GM21576 (cell line): ENCODE data around the gene CFAP100.
A peak's percentile ranks its signal among the peaks of the same experiment; 100 is the strongest.

ENCODE experiments used
- ATAC-seq: cut with Tn5 transposase; IDR thresholded peaks from one replicate; pipeline ENCODE4 v1.9.1; 2021; ENCODE audit warnings: mild to moderate bottlenecking, moderate library complexity; ENCODE audit not compliant: unreplicated experiment

Gene CFAP100

DNA sequence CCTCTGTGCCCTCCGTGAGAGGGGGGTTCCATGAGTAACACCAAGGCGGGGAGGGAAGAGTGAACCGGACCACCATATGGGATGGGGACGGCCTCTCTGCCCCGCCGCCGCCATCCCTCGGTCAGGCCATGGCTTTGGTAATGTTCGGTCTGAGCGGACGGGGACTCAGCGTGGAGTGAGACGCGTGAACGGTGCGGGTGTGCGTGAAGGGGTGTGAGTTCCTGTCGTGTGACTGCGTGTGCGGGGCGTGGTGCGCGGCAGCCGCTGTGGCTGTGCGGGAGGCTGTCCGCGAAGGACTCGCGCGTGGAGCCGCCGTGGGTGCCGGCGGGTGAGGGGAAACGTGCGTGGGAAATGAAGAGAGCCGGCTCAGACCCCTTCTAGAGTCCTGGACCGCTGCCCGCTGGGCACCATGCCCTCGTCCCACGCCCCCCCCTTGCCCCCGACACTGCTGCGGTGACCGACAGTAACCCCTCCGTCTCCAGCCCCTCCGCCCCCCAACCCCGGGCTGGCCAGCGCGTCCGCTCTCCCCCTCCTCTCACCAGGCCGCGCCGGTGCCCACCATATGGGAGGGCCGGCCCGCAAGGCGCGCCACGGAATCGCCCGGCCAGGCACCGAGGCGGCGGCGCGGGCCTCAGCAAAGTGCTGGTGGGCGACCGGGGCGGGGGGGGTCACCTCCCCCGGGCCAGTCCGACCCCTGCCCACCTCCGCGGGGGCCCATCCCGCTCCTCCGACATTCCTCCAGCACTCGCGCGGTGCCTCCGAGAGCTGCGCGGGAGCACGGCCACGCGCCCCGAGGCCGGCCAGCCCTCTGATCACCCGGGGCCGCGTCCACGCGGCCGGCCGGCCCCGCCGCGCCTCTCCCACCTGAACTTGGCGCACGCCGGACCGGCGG lies 38.1 kb upstream of the CFAP100 start:
- no peak for ATAC-seq

DNA sequence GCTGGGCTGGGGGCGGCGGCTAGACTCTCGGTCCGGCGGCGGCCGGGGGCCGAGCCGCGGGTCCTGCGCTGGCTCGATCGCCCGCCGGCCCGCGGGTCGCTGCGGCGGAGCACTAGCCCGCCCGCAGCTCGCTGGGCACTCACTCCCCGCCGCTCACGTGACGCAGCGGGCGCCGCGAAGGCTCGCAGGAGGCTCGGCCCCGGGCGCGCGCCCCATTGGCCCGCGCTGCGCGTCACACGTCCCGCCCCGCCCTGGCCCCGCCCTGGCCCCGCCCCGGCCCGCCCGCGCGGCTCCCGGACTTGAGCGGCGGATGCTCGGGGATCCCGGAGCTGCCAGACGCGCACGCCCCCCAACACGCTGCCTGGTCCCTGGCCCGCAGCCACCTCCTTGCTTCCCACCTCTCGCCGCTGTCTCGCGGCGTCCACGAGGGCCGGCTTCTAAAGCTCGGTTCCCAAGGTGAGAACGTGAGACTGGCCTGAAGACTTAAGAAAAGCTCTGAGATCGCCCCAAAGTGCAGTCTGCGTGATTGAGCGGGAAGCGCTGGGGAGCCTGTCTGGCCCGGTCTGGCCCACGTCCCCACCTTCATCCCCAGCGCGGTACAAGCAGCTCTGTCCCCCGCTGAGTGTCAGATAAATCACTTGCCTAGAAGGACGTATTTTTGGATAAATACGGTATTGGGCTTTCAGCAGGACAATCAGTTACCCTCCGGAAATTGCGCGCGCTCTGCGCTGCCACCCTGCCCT lies 37.2 kb upstream of the CFAP100 start, which contains the start of gene KLF15:
TSS of gene KLF15 (minus strand) at position 114 of the 743 bp plus-strand sequence. CDS start 4,486 bp downstream, outside the sequence.
- peak; percentile 82 for ATAC-seq

GRCh38 chr3:126358038-126358815 lies 36.5 kb upstream of the CFAP100 start:
- ATAC-seq: no peak

DNA sequence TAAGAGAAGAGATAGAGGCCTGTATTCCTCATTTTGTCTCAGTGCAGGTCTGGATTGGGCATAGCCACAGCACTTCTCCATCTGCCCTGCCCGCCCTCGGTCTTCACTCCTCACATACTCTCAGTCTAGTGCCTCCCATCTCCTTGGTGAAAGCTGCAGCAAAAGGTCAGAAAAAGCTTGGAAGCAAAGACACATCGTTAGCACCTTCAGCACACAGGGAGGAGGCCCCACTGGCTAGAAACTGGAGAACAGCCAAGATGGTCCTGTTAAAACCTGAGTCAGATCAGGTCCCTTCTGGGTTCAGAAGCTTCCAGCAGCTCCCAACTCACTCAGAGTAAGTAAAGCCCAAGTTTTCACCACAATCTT lies 35.9 kb upstream of the CFAP100 start:
- ATAC-seq: no peak

GRCh38 chr3:126360046-126360713 lies 34.5 kb upstream of the CFAP100 start:
- ATAC-seq: no peak

DNA sequence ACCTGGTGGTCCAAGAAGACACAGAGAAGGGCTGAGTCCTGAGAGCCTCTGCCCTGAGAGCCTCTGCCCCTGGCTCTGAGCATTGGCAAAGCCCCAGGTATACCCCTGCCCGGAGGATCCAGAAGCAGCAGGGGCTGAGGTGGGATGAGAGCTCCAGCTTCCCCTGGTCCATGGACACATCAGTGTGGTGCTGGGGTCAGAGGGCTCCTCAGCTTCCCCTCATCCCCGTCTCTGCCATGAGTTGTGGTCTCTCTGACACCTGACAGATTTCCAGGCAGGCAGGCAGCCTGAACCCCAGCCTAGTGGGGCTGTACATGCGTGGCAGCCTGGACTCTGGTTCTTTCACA lies 34.0 kb upstream of the CFAP100 start:
- no peak for ATAC-seq

DNA sequence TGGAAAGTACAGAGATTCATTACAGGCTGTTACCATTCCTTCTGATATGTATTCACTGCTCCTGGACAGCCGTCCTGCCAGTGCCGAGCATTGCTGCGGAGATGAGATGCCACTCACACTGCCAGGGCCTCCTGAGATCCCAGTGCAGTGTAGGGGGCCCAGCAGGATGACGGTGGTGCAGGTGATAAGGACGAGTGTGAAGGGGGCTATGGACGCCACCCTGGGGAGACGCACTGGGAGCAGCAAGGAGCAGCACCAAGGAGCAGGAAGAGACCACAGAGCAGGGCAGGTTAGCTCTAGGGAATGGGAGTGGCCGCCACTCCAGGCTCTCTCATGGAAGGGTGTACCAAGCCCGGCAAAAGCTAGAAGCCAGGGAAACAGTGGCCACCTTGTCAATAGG lies 33.5 kb upstream of the CFAP100 start:
- ATAC-seq: no peak

- no peak for ATAC-seq
These were observed 30.5 kb upstream of the CFAP100 start for GRCh38 chr3:126364130-126364695.

GRCh38 chr3:126364731-126365301 lies 29.9 kb upstream of the CFAP100 start:
- ATAC-seq: no peak

- ATAC-seq: no peak
These were observed 29.1 kb upstream of the CFAP100 start for GRCh38 chr3:126365351-126366277.

- no peak for ATAC-seq
These were observed 27.3 kb upstream of the CFAP100 start for GRCh38 chr3:126367316-126367805.

- ATAC-seq: no peak
These were observed 25.2 kb upstream of the CFAP100 start for GRCh38 chr3:126369490-126369889.

DNA sequence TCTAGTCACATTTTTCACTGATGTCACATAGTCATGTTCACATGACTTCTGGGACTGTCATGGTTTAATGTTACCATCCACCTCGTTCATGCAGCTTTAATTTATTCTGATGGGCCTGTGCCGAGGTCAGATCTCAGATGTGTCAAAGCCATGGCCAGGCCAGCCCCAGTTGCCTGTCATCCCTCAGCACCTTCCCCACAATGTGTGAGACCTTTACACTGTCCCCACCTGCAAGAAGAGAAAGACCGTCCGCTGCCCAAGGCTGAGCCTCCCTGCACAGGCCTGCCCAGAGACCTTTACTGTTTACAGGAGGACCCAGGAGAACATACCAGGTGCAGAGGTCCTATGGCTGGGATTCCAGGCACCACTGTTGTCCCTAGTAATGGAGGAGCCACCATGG lies 24.7 kb upstream of the CFAP100 start:
- no peak for ATAC-seq

DNA sequence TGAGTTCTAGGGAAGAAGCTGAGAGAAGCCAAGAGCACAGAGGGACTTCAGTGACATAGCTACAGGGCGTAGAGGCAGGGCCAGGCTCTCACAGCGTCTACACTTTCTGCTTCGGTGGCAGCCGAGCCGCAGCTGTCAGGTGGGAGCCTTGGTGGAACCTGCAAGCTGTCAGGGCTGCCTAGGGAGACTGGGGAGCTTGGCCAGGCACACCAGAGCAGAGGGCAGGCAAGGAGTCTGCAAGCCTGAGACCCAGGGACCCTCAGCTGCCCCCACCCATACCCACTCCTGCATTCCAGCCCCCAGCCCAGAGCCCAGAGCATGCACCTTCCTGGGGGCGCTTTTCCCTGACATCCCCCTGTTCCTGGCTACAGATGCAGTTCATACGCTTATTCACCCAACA lies 24.1 kb upstream of the CFAP100 start:
- no peak for ATAC-seq

DNA sequence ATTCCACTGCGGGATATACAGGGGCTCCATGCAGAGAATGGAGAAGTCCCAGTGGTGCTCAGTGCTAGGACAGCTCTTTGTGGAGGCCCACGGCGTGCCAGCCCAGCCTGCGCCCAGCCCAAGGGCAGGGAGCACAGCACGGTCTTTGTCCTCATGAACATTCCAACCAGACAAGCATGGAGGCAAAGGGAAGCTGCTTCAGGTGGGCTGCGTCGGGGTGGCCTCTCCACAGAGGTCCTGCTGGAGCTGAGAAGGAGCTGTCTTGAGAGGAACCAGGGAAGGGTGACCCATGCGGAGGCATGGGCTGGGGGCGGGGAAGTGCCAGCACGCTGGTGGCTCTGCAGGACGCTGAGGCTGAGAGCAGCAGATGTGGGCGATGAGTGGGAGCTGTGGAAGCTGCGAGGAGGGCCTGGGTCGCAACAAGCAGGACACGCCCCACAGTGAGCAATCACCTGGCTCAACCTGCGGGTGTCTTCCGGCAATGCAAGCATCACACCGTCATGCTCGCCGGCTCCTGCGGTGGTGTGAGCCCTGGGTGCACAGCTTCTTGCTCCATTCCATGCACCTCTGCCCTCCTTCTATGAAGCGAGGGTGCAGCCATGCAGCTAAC lies 23.5 kb upstream of the CFAP100 start:
- no peak for ATAC-seq

DNA sequence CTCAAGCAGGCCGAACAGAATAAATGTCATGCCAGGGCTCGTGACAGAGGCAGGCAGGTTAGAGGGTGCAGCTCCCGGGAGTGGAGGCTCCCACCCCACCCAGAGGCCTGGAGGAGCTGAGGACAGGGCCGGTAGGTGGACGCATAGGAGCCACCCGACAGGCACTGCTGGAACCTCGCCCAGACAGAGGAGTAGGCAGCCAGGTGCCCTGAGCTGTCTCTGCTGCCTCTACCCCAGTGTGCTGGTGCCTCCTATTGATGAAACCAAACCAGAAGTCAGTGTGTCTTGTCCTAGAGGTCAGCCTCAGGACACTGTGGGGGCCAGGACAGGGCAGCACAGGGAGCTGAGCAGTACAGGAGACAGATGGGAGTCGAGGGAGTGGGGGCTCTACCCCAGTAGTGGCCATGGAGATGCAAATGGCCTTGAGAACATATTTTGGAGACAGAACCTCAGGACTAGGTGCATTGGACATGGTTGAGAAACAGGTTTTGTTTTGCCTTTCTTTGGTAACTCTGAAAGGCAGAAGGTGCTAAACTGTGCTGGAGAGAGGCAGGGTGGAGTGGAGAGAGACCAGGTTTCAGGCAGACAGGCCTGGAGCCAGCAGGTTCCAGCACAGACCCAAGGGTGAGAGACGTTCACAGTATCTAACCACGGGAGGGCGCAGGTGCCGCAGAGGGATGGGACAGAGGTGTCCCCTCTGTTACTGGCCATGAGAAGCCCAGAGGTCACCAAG lies 22.1 kb upstream of the CFAP100 start:
- ATAC-seq: no peak

- no peak for ATAC-seq
These were observed 21.5 kb upstream of the CFAP100 start for GRCh38 chr3:126373146-126373613.
